Large intestine (tissue), 3 donors: ENCODE results near the gene GTSE1. TPM values are rescaled to one million over a fixed set of nuclear protein-coding genes. Genes with fewer than 3 reads are reported as not detected.
A peak's percentile ranks its signal among the peaks of the same experiment; 100 is the strongest.

Experiments used
- DNase-seq, 2 donors: peaks; one replicate each; pipeline versions ENCODE4 v3.0.0 to v3.0.0-alpha.2; 2013
- H3K27ac ChIP-seq: one replicate; pipeline ENCODE4 v1.5.1; 2013; ENCODE audit warnings: low read length
- H3K27me3 ChIP-seq: 2 replicates; pipeline ENCODE4 v1.6.1; 2013; ENCODE audit warnings: low read length; ENCODE audit not compliant: control insufficient read depth, insufficient read depth
- H3K36me3 ChIP-seq: 2 replicates; pipeline ENCODE4 v1.6.1; 2013; ENCODE audit warnings: low read length; ENCODE audit not compliant: control insufficient read depth, insufficient read depth
- H3K4me1 ChIP-seq: one replicate; pipeline ENCODE4 v1.6.1; 2013; ENCODE audit warnings: low read length; ENCODE audit not compliant: control insufficient read depth, insufficient read depth
- H3K4me3 ChIP-seq: one replicate; pipeline ENCODE4 v1.5.1; 2013; ENCODE audit warnings: low read length
- H3K9me3 ChIP-seq: one replicate; pipeline ENCODE4 v1.6.1; 2013; ENCODE audit warnings: mild to moderate bottlenecking, low read depth, low read length, moderate library complexity; ENCODE audit not compliant: control insufficient read depth
- WGBS: methylation state at CpG from one replicate; pipeline ENCODE4 v1.1.5; 2013; ENCODE audit warnings: low lambda C conversion rate; ENCODE audit not compliant: insufficient coverage; 5-methylcytosine and 5-hydroxymethylcytosine counted together
- polyA plus RNA-seq: library from polyadenylated mRNA; unstranded; fragments of 120-200 nt; gene quantifications from one replicate; pipeline ENCODE4 v1.2.1, GENCODE V29; 2013

The GTSE1 gene
- polyA plus RNA-seq, 1 donor: 10.3 TPM

GRCh38 chr22:46360097-46360496 is 63.4 kb downstream of the GTSE1 start:
- no CpG with 5 or more reads among the region's 5 CpGs for WGBS
- Histone ChIP-seq H3K27me3 (no peaks in the 10 kb centered on the region), H3K9me3 (peaks cover 10% of the 10 kb centered on the region), H3K27ac (no peak overlapping the region), H3K4me1 (peaks cover 15% of the 10 kb centered on the region), H3K36me3 (peaks cover 37% of the 10 kb centered on the region), H3K4me3 (no peak overlapping the region)
- no peak for DNase-seq

GRCh38 chr22:46360891-46361290 is 64.2 kb downstream of the GTSE1 start:
- H3K4me1 ChIP-seq: peaks cover 15% of the 10 kb centered on the region
- 100% methylated on average over 1 of the region's 10 CpGs for WGBS
- no peaks in the 10 kb centered on the region for H3K27me3 ChIP-seq
- DNase-seq: no peak
- H3K36me3 ChIP-seq: peaks cover 29% of the 10 kb centered on the region
- no peak overlapping the region for H3K4me3 ChIP-seq
- peaks cover 10% of the 10 kb centered on the region for H3K9me3 ChIP-seq
- no peak overlapping the region for H3K27ac ChIP-seq

- Histone ChIP-seq H3K9me3 (peaks cover 10% of the 10 kb centered on the region), H3K4me1 (peaks cover 15% of the 10 kb centered on the region), H3K4me3 (no peak overlapping the region), H3K27me3 (no peaks in the 10 kb centered on the region), H3K36me3 (peaks cover 21% of the 10 kb centered on the region), H3K27ac (no peak overlapping the region)
- DNase-seq: no peak
- no CpG with 5 or more reads among the region's 11 CpGs for WGBS
Measured at GRCh38 chr22:46361826-46362202, 65.1 kb downstream of the GTSE1 start.

GRCh38 chr22:46362203-46362933 is 65.7 kb downstream of the GTSE1 start:
- peak overlapping the region; percentile 13 for H3K27ac ChIP-seq
- H3K27me3 ChIP-seq: no peaks in the 10 kb centered on the region
- peaks cover 15% of the 10 kb centered on the region for H3K4me1 ChIP-seq
- H3K36me3 ChIP-seq: peaks cover 15% of the 10 kb centered on the region
- WGBS: no CpG with 5 or more reads among the region's 25 CpGs
- peak; percentile 48 to 81 for DNase-seq
- H3K9me3 ChIP-seq: peaks cover 10% of the 10 kb centered on the region
- no peak overlapping the region for H3K4me3 ChIP-seq

GRCh38 chr22:46362934-46363515 is 66.4 kb downstream of the GTSE1 start:
- Histone ChIP-seq H3K4me3 (no peak overlapping the region), H3K9me3 (peaks cover 10% of the 10 kb centered on the region), H3K4me1 (peaks cover 15% of the 10 kb centered on the region), H3K27ac (peak overlapping the region; percentile 13), H3K36me3 (peaks cover 12% of the 10 kb centered on the region), H3K27me3 (no peaks in the 10 kb centered on the region)
- DNase-seq: no peak
- no CpG with 5 or more reads among the region's 15 CpGs for WGBS

- no peak for DNase-seq
- H3K27me3 ChIP-seq: no peaks in the 10 kb centered on the region
- peaks cover 15% of the 10 kb centered on the region for H3K4me1 ChIP-seq
- peaks cover 7% of the 10 kb centered on the region for H3K36me3 ChIP-seq
- H3K27ac ChIP-seq: no peak overlapping the region
- no peak overlapping the region for H3K4me3 ChIP-seq
- peaks cover 10% of the 10 kb centered on the region for H3K9me3 ChIP-seq
- WGBS: no CpG with 5 or more reads among the region's 35 CpGs
Measured at GRCh38 chr22:46363611-46364321, 67.1 kb downstream of the GTSE1 start.

GRCh38 chr22:46364341-46365165 is 67.9 kb downstream of the GTSE1 start:
- Histone ChIP-seq H3K27ac (no peak overlapping the region), H3K4me1 (peaks cover 15% of the 10 kb centered on the region), H3K4me3 (no peak overlapping the region), H3K9me3 (peaks cover 12% of the 10 kb centered on the region), H3K27me3 (no peaks in the 10 kb centered on the region), H3K36me3 (peaks cover 3% of the 10 kb centered on the region)
- no CpG with 5 or more reads among the region's 26 CpGs for WGBS
- no peak for DNase-seq

GRCh38 chr22:46365166-46365624 is 68.5 kb downstream of the GTSE1 start:
- H3K4me1 ChIP-seq: peaks cover 19% of the 10 kb centered on the region
- H3K27ac ChIP-seq: no peak overlapping the region
- peaks cover 2% of the 10 kb centered on the region for H3K36me3 ChIP-seq
- WGBS: no CpG with 5 or more reads among the region's 22 CpGs
- no peaks in the 10 kb centered on the region for H3K27me3 ChIP-seq
- no peak for DNase-seq
- H3K4me3 ChIP-seq: no peak overlapping the region
- peaks cover 9% of the 10 kb centered on the region for H3K9me3 ChIP-seq

- H3K27me3 ChIP-seq: no peaks in the 10 kb centered on the region
- H3K9me3 ChIP-seq: peaks cover 2% of the 10 kb centered on the region
- H3K4me3 ChIP-seq: no peak overlapping the region
- DNase-seq: no peak
- H3K36me3 ChIP-seq: no peaks in the 10 kb centered on the region
- H3K27ac ChIP-seq: no peak overlapping the region
- no CpG with 5 or more reads among the region's 19 CpGs for WGBS
- H3K4me1 ChIP-seq: peaks cover 29% of the 10 kb centered on the region
Measured at GRCh38 chr22:46366327-46366731, 69.7 kb downstream of the GTSE1 start.
